ENCODE results near the gene SPECC1.

DNA sequence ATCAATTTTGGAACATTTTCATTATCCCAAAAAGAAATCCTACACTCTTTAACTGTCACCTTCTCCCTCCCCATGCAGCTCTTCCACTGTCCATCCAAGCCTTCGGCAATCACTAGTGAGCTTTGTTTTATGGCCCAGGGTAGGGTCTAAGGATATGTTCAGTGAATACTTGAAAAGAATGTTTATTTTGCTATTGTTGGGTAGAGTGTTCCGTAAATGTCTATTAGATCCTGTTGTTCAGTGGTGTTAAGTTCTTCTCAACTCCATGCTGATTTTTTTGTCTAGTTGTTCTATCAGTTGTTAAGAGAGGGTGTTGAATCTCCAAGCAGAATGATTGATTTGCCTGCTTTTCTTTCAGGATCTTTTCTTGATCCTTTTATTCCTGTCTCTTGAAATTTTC, 29.9 kb downstream of the SPECC1 start:
- TF ChIP-seq, protein P1, sequence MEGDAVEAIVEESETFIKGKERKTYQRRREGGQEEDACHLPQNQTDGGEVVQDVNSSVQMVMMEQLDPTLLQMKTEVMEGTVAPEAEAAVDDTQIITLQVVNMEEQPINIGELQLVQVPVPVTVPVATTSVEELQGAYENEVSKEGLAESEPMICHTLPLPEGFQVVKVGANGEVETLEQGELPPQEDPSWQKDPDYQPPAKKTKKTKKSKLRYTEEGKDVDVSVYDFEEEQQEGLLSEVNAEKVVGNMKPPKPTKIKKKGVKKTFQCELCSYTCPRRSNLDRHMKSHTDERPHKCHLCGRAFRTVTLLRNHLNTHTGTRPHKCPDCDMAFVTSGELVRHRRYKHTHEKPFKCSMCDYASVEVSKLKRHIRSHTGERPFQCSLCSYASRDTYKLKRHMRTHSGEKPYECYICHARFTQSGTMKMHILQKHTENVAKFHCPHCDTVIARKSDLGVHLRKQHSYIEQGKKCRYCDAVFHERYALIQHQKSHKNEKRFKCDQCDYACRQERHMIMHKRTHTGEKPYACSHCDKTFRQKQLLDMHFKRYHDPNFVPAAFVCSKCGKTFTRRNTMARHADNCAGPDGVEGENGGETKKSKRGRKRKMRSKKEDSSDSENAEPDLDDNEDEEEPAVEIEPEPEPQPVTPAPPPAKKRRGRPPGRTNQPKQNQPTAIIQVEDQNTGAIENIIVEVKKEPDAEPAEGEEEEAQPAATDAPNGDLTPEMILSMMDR (IDR thresholded peaks at IDR 0.05): no peak
- TF ChIP-seq POLR2A (IDR thresholded peaks at IDR 0.05): no peak
